HG02678 (cell line): ENCODE measurements around the gene ANAPC2.

Experiments used
- ATAC-seq: cut with Tn5 transposase; IDR thresholded peaks from one replicate; pipeline ENCODE4 v1.9.1; 2021; ENCODE audit warnings: mild to moderate bottlenecking, moderate library complexity; ENCODE audit not compliant: unreplicated experiment

The ANAPC2 gene

GRCh38 chr9:137194909-137195308 is 6.5 kb upstream of the ANAPC2 start:
- ATAC-seq: no peak

GRCh38 chr9:137194388-137194787 is 6.0 kb upstream of the ANAPC2 start:
- no peak for ATAC-seq

DNA sequence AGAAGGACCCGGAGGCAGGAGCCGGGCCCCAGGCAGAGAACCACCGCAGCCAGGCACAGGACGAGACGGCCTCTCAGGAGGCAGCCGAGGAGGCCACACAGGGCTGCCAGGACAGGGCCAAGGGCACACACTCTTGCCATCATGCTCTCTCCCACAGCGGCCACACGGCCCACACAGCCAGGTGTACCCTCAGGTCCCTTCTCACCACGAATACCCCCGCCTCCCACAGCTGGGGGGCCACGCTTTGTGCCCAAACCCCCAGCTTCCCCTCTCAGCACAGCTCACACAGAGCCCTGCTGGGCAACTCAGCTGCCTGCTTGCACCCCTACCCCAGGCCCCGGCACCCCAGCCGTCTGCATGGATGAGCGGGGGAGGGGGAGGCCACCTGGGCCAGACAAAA is 5.4 kb upstream of the ANAPC2 start:
- no peak for ATAC-seq

- ATAC-seq: no peak
These were observed 4.5 kb upstream of the ANAPC2 start for GRCh38 chr9:137192859-137193258.

- ATAC-seq: no peak
These were observed 4.1 kb upstream of the ANAPC2 start for GRCh38 chr9:137192448-137192780.

GRCh38 chr9:137191691-137192447 is 3.5 kb upstream of the ANAPC2 start:
- no peak for ATAC-seq

- ATAC-seq: no peak
These were observed 2.9 kb upstream of the ANAPC2 start for GRCh38 chr9:137191245-137191644.

DNA sequence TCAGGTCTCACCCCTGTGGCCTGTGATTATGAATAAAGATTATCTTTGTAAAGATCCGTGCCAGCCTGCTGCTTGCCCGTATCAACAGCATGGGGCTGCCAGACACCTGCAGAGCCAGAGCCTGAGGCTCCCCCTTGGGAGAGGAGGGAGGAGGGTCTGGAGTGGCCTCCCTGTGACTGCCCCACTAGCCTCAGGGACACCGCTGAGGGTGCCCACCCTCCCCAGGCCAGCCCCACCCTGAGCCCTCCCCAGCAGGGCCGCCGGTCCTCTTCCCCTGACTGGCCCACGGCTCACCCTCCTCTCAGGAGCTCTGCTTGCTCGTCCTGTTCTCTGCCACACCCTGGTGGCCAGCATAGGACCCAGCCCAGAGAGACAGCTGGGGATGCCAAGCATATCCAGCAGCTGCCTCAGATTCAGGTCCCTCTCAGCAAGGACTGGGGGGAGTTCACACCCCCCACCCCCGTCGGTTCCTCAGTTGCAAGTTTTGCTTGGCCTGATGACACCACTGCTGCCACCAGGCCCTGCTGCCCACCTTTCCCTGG is 2.0 kb upstream of the ANAPC2 start:
- ATAC-seq: no peak

DNA sequence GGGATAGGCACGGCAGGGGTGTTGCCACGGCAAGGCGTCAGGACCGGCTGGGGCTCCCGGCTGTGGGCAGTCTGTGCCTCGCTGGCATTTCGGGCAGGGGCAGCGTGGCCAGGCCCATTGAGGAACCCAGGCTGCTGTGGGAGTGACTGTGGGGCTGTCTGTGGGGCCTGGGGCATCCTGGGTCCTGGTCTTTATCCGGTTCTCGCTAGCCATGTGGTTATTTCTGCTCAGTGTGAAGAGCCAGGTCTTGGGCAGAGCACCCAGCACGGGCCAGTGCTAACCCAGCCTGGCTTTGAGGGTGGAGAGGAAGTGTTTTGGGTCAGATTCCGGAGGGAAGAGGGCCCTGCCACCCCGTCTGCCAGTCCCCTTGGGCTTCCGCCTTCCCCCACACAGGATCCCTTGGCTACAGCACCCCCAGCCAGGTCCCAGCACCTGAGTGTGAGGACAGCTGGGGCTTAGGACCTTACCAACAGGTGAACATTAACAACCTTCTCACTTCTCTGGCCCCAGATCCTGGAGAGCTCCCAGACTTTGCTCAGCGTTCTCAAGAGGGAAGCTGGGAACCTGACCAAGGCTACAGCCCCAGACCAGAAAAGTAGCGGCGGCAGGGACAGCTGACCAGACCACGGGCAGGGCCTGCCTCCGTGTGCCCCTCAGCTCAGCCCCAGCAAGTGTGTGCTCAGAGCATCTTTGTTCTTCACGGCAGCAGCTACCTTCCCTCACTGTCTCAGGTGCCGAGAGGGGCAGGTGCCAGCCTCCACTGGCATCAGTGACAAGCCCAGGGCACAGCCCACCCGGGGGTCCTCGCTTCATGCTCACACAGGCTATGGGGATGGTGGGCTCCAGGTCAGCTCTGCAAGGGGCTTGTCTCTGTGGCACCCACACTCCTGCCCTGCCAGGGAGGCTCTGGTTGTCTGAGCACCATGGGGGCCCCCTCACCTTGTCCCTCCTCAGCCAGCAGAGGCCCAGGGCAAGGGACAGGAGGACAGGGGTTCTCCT is 1.2 kb upstream of the ANAPC2 start:
- no peak for ATAC-seq

GRCh38 chr9:137188086-137188489 is 272 bp downstream of the ANAPC2 start:
- ATAC-seq: no peak

DNA sequence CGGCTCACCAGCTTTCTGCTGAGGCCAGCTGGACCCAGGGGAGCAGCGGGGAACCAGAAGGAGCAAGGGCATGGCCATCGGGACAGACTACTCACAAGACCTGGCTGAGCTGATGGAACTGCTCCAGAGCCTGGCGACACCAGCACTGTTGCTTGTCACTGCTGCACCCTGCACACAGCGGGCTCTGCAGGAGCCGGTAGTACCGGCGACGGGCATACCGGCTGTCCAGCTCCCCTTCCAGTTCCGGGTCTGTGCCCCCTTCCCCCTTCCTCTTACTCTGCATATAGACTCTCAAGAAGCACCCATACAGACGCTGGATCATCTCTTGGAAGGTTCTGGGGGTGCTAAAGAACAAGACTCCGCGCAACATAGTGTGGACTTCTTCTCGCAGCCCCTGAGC is 974 bp downstream of the ANAPC2 start:
- ATAC-seq: no peak

DNA sequence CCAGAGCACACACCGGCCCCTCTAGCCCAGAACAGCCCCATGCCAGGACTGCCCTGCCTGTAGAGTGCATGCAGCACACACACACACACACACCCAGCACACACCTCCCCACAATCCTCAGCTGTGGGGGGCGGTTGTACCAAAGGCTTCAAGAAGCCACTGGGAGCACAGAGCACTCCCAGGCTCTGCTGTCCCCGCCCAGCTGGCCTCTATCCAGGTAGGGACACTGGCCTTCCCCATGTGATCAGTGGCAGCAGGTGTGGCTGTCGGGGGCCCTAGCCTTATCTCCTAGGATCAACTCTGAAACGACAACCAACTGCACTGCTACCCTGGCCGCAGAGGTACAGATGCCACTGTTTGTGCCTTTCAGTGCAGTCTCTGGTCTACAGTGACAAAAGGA is 2.0 kb downstream of the ANAPC2 start:
- ATAC-seq: no peak

GRCh38 chr9:137185921-137186320 is 2.4 kb downstream of the ANAPC2 start:
- ATAC-seq: no peak

DNA sequence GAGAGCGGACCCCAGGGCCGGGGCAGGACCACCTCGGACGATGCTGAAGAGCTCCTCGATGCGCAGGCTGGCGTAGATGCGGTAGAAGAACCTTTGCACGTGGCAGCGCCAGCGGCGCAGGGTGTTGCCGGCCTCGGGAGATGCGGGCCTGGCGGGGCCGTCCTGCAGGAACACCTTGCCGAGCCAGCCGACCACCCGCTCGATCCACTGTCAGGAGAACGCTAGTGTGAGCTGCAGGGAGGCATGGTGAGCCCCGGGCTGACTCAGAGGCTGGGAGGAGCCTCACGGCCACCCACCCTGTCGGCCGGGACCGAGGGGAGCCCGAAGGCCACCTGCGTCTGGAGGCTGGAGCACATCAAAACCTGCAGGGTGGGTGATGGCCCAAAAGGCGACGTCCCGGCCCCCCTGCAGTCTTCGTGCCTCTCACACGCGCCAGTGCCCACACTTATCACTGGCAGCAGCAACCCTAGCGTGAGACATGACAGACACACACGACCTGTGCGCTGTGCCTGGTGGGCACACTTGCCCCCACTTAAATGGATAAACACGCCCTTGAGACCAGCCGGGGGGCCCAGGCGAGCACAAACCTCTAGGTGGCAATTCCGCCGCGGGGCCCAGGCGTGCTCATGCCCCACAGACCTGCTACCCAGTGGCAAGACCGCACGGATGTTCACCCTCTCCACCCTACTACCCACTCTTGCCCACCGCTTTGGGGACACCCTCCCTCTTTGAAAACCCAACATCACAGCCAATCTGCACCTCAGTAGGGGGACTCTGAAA is 3.3 kb downstream of the ANAPC2 start:
- ATAC-seq: no peak

DNA sequence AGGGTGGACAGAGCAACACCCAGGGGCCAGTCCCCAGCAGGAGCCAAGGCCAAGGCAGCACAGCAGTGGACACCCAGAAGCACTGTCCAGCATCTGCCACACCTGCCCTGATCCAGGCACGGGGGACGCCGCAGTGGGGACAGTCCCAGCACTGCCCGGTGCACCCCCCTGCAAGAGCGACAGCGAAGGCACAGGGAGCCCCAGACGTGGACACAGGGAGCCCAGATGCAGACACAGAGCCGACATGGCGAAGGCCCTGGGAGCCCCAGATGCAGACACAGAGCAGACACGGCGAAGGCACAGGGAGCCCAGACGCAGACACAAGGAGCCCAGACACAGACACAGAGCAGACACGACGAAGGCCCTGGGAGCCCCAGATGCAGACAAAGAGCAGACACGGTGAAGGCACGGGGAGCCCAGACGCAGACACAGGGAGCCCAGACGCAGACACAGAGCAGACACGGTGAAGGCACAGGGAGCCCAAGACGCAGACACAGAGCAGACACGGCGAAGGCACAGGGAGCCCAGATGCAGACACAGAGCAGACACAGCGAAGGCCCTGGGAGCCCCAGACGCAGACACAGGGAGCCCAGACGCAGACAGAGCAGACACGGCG is 4.3 kb downstream of the ANAPC2 start:
- no peak for ATAC-seq

DNA sequence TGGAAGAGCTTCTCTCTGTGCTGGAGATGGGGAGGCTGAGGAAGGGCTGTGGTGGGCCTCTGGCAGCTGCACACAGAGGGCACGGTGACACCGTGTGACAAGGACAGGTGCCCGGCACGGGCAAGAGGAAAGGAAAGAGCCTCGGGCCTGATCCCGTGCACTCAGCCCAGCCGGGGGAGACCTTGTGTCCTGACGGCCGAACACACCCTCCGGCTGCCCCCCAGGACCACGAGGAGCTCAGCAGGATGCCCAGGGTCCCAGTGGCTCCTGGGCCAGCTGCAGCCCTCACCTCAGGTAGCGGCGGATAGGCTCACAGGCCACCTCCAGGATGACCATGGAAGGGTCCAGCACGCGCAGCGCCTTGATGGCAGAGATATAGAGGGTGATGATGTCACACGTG is 5.5 kb downstream of the ANAPC2 start:
- no peak for ATAC-seq

GRCh38 chr9:137181680-137182079 is 6.7 kb downstream of the ANAPC2 start:
- no peak for ATAC-seq

- no peak for ATAC-seq
These were observed 7.9 kb downstream of the ANAPC2 start for GRCh38 chr9:137180491-137180890.

- ATAC-seq: no peak
These were observed 8.6 kb downstream of the ANAPC2 start for GRCh38 chr9:137179761-137180160.

- ATAC-seq: no peak
These were observed 9.3 kb downstream of the ANAPC2 start for GRCh38 chr9:137178939-137179630.
